Osteoblast (primary cell): ENCODE data around the gene MATN4. TPM values are rescaled to one million over a fixed set of nuclear protein-coding genes. Genes with fewer than 3 reads are reported as not detected.
A peak's percentile ranks its signal among the peaks of the same experiment; 100 is the strongest.

Experiments
- DNase-seq: peaks from one replicate; pipeline ENCODE4 v3.0.0; 2011; ENCODE audit warnings: low spot score, mixed read lengths; ENCODE audit not compliant: insufficient read length; ENCODE audit errors: missing footprints
- H2AFZ ChIP-seq: 2 replicates; pipeline ENCODE4 v1.6.0; 2011; ENCODE audit warnings: mild to moderate bottlenecking, low read length
- H3K27ac ChIP-seq: 2 replicates; pipeline ENCODE4 v1.5.1; 2011; ENCODE audit warnings: mild to moderate bottlenecking, low read depth, low read length, moderate library complexity
- H3K27me3 ChIP-seq: 2 replicates; pipeline ENCODE4 v1.6.0; 2012; ENCODE audit warnings: mild to moderate bottlenecking, control low read depth, inconsistent platforms, low read length, moderate library complexity; ENCODE audit not compliant: insufficient read depth
- H3K36me3 ChIP-seq: 2 replicates; pipeline ENCODE4 v1.5.1; 2011; ENCODE audit warnings: mild to moderate bottlenecking, low read length, control low read depth, moderate library complexity; ENCODE audit not compliant: insufficient read depth
- H3K4me1 ChIP-seq: 2 replicates; pipeline ENCODE4 v1.5.1; 2011; ENCODE audit warnings: mild to moderate bottlenecking, low read length, control low read depth, moderate library complexity; ENCODE audit not compliant: insufficient read depth
- H3K4me2 ChIP-seq: 2 replicates; pipeline ENCODE4 v1.6.0; 2011; ENCODE audit warnings: mild to moderate bottlenecking, low read length; ENCODE audit not compliant: insufficient read depth
- H3K4me3 ChIP-seq: fragments of 200-600 bp; sonication (generic); 3 replicates; pipeline ENCODE4 v1.5.1; 2012; ENCODE audit warnings: mild to moderate bottlenecking, low read length, inconsistent platforms; ENCODE audit not compliant: insufficient read depth
- H3K79me2 ChIP-seq: 2 replicates; pipeline ENCODE4 v1.6.0; 2012; ENCODE audit warnings: mild to moderate bottlenecking, low read length, control low read depth, inconsistent platforms; ENCODE audit not compliant: insufficient read depth
- H3K9me3 ChIP-seq: 2 replicates; pipeline ENCODE4 v1.5.1; 2011; ENCODE audit warnings: low read depth, low read length, control low read depth
- H4K20me1 ChIP-seq: 2 replicates; pipeline ENCODE4 v1.6.0; 2012; ENCODE audit warnings: mild to moderate bottlenecking, low read length, control low read depth; ENCODE audit not compliant: insufficient read depth
- CTCF ChIP-seq: IDR thresholded peaks from 2 replicates; pipeline ENCODE4 v1.5.1; 2011; ENCODE audit warnings: mild to moderate bottlenecking, low read depth, low read length, moderate library complexity; ENCODE audit errors: extremely low read depth
- total RNA-seq: library from RNA; depleted of rRNA; stranded (reverse); fragments of >200 nt; gene quantifications from 2 replicates; pipeline ENCODE4 v1.2.3, GENCODE V29; 2012

MATN4 gene
- total RNA-seq, 1 donor, result under 0.01 TPM

GRCh38 chr20:45337367-45338120 lies 29.4 kb upstream of the MATN4 start:
- no peak for TF ChIP-seq CTCF
- peaks cover 30% of the 10 kb centered on the region for H4K20me1 ChIP-seq
- H3K27me3 ChIP-seq, result no peaks in the 10 kb centered on the region
- H3K4me2 ChIP-seq, result peak overlapping the region; percentile 69
- peaks cover 70% of the 10 kb centered on the region for H3K36me3 ChIP-seq
- H3K79me2 ChIP-seq, result peaks cover 80% of the 10 kb centered on the region
- peaks cover 66% of the 10 kb centered on the region for H3K4me1 ChIP-seq
- H2AFZ ChIP-seq, result no peak overlapping the region
- peak; percentile 93 for DNase-seq
- H3K27ac ChIP-seq, result peak overlapping the region; percentile 100
- H3K4me3 ChIP-seq, result peak overlapping the region; percentile 35
- H3K9me3 ChIP-seq, result no peaks in the 10 kb centered on the region

GRCh38 chr20:45336530-45337366 lies 28.6 kb upstream of the MATN4 start:
- Histone ChIP-seq H3K4me2 (peak overlapping the region; percentile 69), H3K4me3 (peak overlapping the region; percentile 49), H3K27ac (peak overlapping the region; percentile 100), H3K4me1 (peaks cover 58% of the 10 kb centered on the region), H4K20me1 (peaks cover 24% of the 10 kb centered on the region), H3K9me3 (no peaks in the 10 kb centered on the region), H3K36me3 (peaks cover 75% of the 10 kb centered on the region), H3K79me2 (peaks cover 72% of the 10 kb centered on the region), H3K27me3 (no peaks in the 10 kb centered on the region), H2AFZ (no peak overlapping the region)
- DNase-seq, result peak; percentile 89
- no peak for TF ChIP-seq CTCF

GRCh38 chr20:45330476-45330875 lies 22.4 kb upstream of the MATN4 start:
- Histone ChIP-seq H2AFZ (no peak overlapping the region), H3K79me2 (peaks cover 48% of the 10 kb centered on the region), H3K9me3 (no peaks in the 10 kb centered on the region), H3K4me1 (peaks cover 1% of the 10 kb centered on the region), H3K36me3 (peaks cover 98% of the 10 kb centered on the region), H3K4me3 (no peak overlapping the region), H3K27ac (no peak overlapping the region), H3K27me3 (no peaks in the 10 kb centered on the region), H4K20me1 (peaks cover 51% of the 10 kb centered on the region), H3K4me2 (no peak overlapping the region)
- no peak for DNase-seq
- TF ChIP-seq CTCF, result no peak
